Ascending aorta (tissue), 2 donors: Measurements from ENCODE around the gene CDH13. TPM values are rescaled to one million over a fixed set of nuclear protein-coding genes. Genes with fewer than 3 reads are reported as not detected.

Experiments
- DNase-seq, 2 donors: peaks; one replicate each; pipeline ENCODE4 v3.0.0-alpha.2; 2019; ENCODE audit warnings: low spot score in 2 of 2
- H3K27ac ChIP-seq, 2 donors: fragments of 200-600 bp; sonication (generic); one replicate each; pipeline ENCODE4 v1.5.1; 2016 to 2017; ENCODE audit warnings: mild to moderate bottlenecking in 1 of 2
- H3K27me3 ChIP-seq: fragments of 200-600 bp; sonication (generic); one replicate; pipeline ENCODE4 v1.5.1; 2017
- H3K36me3 ChIP-seq, 2 donors: fragments of 200-600 bp; sonication (generic); one replicate each; pipeline ENCODE4 v1.5.1; 2016
- H3K4me1 ChIP-seq, 2 donors: fragments of 200-600 bp; sonication (generic); one replicate each; pipeline ENCODE4 v1.5.1; 2016 to 2017; ENCODE audit warnings: mild to moderate bottlenecking in 1 of 2
- H3K4me3 ChIP-seq, 2 donors: fragments of 200-600 bp; sonication (generic); one replicate each; pipeline ENCODE4 v1.5.1; 2016 to 2017; ENCODE audit warnings: mild to moderate bottlenecking in 1 of 2
- H3K9me3 ChIP-seq, 2 donors: fragments of 200-600 bp; sonication (generic); one replicate each; pipeline ENCODE4 v1.5.1; 2016
- intact Hi-C: fragments of 100-400 bp; cut with DNase I; formaldehyde crosslinking; loops from one replicate; pipeline ENCODE4 v1.15.1; 2023
- total RNA-seq: library from RNA; depleted of rRNA; stranded (reverse); fragments of >200 nt; gene quantifications from one replicate; pipeline ENCODE4 v1.1.0, GENCODE V29; 2016
- TF ChIP-seq, protein P1 (sequence below), 3 experiments: fragments of 200-600 bp in 2 of 3; fragments of 450-650 bp in 1 of 3; sonication (generic) in 2 of 3; IDR thresholded peaks; one replicate each; pipeline ENCODE4 v1.5.1; 2016 to 2019; ENCODE audit warnings: antibody characterized with exemption in 3 of 3, mild to moderate bottlenecking in 1 of 3, moderate library complexity in 1 of 3

The CDH13 gene
- total RNA-seq, 1 donor from 2014 or later, result 160 TPM

- no peak for DNase-seq
- no peaks in the 10 kb centered on the region for H3K9me3 ChIP-seq
- H3K27me3 ChIP-seq, result no peaks in the 10 kb centered on the region
- peaks cover 0 to 6% of the 10 kb centered on the region in 2 donors for H3K36me3 ChIP-seq
- intact Hi-C loops, result no loop called here
- H3K4me3 ChIP-seq, result no peak overlapping the region
- TF ChIP-seq, protein P1, sequence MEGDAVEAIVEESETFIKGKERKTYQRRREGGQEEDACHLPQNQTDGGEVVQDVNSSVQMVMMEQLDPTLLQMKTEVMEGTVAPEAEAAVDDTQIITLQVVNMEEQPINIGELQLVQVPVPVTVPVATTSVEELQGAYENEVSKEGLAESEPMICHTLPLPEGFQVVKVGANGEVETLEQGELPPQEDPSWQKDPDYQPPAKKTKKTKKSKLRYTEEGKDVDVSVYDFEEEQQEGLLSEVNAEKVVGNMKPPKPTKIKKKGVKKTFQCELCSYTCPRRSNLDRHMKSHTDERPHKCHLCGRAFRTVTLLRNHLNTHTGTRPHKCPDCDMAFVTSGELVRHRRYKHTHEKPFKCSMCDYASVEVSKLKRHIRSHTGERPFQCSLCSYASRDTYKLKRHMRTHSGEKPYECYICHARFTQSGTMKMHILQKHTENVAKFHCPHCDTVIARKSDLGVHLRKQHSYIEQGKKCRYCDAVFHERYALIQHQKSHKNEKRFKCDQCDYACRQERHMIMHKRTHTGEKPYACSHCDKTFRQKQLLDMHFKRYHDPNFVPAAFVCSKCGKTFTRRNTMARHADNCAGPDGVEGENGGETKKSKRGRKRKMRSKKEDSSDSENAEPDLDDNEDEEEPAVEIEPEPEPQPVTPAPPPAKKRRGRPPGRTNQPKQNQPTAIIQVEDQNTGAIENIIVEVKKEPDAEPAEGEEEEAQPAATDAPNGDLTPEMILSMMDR (IDR thresholded peaks at IDR 0.05), result no peak
- no peak overlapping the region for H3K27ac ChIP-seq
- H3K4me1 ChIP-seq, result no peaks in the 10 kb centered on the region
Observed at GRCh38 chr16:82796047-82796446, 169.3 kb downstream of the CDH13 start.

DNA sequence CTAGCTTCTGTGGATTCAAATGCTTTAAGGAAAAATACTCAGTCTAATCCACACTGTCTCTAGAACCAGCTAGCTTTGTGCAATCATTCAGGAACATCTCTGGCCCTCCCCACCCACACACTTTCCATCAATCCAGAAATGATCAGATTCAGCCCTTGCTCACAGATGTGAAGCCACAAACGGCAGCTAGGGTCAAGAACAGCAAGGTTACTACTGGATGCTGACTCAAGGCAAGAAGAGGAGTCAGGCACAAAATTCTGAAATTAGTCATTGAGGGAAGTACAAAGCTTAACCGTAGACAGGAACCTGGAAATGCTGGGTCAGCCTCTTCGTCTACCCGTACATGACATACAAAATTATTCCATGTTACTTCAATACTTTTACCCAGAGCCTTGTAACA is 174.6 kb downstream of the CDH13 start:
- TF ChIP-seq, protein P1 (IDR thresholded peaks at IDR 0.05), result no peak
- no peak for DNase-seq
- Histone ChIP-seq H3K9me3 (no peaks in the 10 kb centered on the region), H3K27ac (no peak overlapping the region), H3K4me1 (peaks cover 0 to under 1% of the 10 kb centered on the region in 2 donors), H3K4me3 (no peak overlapping the region), H3K36me3 (no peaks in the 10 kb centered on the region), H3K27me3 (no peaks in the 10 kb centered on the region)
- intact Hi-C loops, result no loop called here

GRCh38 chr16:82805866-82806265 is 179.1 kb downstream of the CDH13 start:
- DNase-seq, result no peak
- no peak overlapping the region for H3K4me3 ChIP-seq
- peaks cover 0 to 4% of the 10 kb centered on the region in 2 donors for H3K4me1 ChIP-seq
- no peaks in the 10 kb centered on the region for H3K27me3 ChIP-seq
- H3K9me3 ChIP-seq, result no peaks in the 10 kb centered on the region
- intact Hi-C loops, result no loop called here
- no peak overlapping the region for H3K27ac ChIP-seq
- H3K36me3 ChIP-seq, result no peaks in the 10 kb centered on the region
- TF ChIP-seq, protein P1 (IDR thresholded peaks at IDR 0.05), result no peak

DNA sequence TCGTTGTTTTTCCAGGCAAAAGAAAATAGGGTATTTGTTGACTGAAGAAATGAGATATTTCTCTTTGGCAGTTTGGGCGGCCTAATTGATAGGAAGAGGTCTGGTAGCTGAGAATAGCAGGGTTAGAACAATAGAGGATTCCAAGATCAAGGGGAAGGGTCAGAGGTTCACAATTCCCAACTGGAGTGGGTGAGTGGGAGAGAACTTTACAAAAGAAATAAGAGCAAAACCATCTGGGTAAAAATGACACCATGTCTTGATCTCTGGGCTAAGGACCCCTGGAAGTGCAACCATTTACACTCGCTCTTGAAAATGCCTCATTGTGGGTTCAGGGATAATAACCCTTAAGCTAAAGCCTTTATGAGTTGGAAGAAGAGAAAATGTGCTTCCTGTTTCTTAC is 180.5 kb downstream of the CDH13 start:
- Histone ChIP-seq H3K4me3 (no peak overlapping the region), H3K27ac (no peak overlapping the region), H3K4me1 (peaks cover 0 to 4% of the 10 kb centered on the region in 2 donors), H3K27me3 (no peaks in the 10 kb centered on the region), H3K36me3 (no peaks in the 10 kb centered on the region), H3K9me3 (no peaks in the 10 kb centered on the region)
- intact Hi-C loops, result no loop called here
- TF ChIP-seq, protein P1 (IDR thresholded peaks at IDR 0.05), result no peak
- no peak for DNase-seq

DNA sequence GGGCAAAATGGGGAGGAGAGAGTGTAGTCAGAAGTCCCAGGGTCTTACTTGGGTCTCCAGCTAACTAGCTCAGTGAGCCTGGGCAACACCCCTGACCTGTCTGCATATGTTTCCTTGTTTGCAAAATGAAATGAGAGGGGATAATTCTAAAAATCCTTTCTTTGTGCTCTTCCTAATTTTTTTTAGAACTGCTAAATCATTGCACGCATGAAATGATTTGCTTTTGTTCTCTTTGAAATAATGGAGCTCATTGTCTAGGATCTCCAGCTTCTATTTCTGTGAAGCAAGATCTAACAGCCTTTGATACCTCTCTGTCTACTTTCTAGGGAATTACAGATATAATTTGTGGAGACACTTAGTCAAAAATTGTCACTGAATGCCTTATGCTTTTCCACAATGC is 181.3 kb downstream of the CDH13 start:
- intact Hi-C loops, result no loop called here
- no peak for DNase-seq
- TF ChIP-seq, protein P1 (IDR thresholded peaks at IDR 0.05), result no peak
- Histone ChIP-seq H3K4me3 (no peak overlapping the region), H3K36me3 (no peaks in the 10 kb centered on the region), H3K27me3 (no peaks in the 10 kb centered on the region), H3K27ac (no peak overlapping the region), H3K4me1 (peaks cover 0 to 4% of the 10 kb centered on the region in 2 donors), H3K9me3 (no peaks in the 10 kb centered on the region)

DNA sequence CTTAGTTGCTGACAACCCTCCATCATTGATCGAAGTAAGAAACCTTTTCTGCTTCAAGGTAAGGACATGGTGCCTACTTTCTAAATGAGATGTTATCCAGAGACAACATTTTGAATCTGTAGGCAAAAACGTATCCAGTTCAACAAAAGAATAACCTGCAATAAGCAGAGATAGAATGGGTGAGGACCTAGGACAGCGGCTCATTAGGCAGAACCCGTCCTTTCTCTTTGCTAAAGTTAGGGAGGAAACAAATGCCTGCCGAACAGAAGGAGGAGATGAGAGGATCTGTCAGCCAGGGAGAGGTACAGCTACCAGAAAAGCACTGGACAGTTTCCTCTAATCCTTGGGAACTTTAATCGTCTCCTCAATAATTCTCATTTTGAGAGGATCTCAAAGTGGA is 183.3 kb downstream of the CDH13 start:
- TF ChIP-seq, protein P1 (IDR thresholded peaks at IDR 0.05), result no peak
- H3K4me1 ChIP-seq, result peaks cover 0 to 4% of the 10 kb centered on the region in 2 donors
- no peaks in the 10 kb centered on the region for H3K36me3 ChIP-seq
- H3K9me3 ChIP-seq, result no peaks in the 10 kb centered on the region
- intact Hi-C loops, result no loop called here
- DNase-seq, result no peak
- no peak overlapping the region for H3K4me3 ChIP-seq
- no peak overlapping the region for H3K27ac ChIP-seq
- no peaks in the 10 kb centered on the region for H3K27me3 ChIP-seq
